HG03439 (cell line): ENCODE data around the gene APOL2.
A peak's percentile ranks its signal among the peaks of the same experiment; 100 is the strongest.
"Not testable (repeated sequence)": the region's sequence is repeated elsewhere in the genome, so short reads cannot be mapped to it uniquely, and the experiment has no call there.

Experiments
- ATAC-seq: cut with Tn5 transposase; IDR thresholded peaks from one replicate; pipeline ENCODE4 v1.9.1; 2021; ENCODE audit warnings: mild to moderate bottlenecking, moderate library complexity; ENCODE audit not compliant: unreplicated experiment

APOL2 gene

GRCh38 chr22:36239401-36240171 is at the start of gene APOL2:
APOL2 (minus strand) TSS chr22:36239527; CDS start chr22:36233162, 6,365 bp downstream.
- ATAC-seq, result peak; percentile 81

GRCh38 chr22:36288571-36289405 is 49.5 kb upstream of the APOL2 start:
- no peak for ATAC-seq

- ATAC-seq, result no peak
Measured at GRCh38 chr22:36287881-36288515, 48.7 kb upstream of the APOL2 start.

- no peak for ATAC-seq
Measured at GRCh38 chr22:36286096-36286957, 47.0 kb upstream of the APOL2 start.

- no peak for ATAC-seq
Measured at GRCh38 chr22:36285545-36285944, 46.2 kb upstream of the APOL2 start.

GRCh38 chr22:36285017-36285416 is 45.7 kb upstream of the APOL2 start:
- no peak for ATAC-seq

GRCh38 chr22:36284171-36284571 is 44.8 kb upstream of the APOL2 start:
- no peak for ATAC-seq

GRCh38 chr22:36282328-36282831 is 43.1 kb upstream of the APOL2 start:
- ATAC-seq, result no peak

GRCh38 chr22:36281781-36282327 is 42.5 kb upstream of the APOL2 start:
- no peak for ATAC-seq

- ATAC-seq, result no peak
Measured at GRCh38 chr22:36280379-36280778, 41.1 kb upstream of the APOL2 start.

- no peak for ATAC-seq
Measured at GRCh38 chr22:36279219-36279666, 39.9 kb upstream of the APOL2 start.

GRCh38 chr22:36277482-36278291 is 38.4 kb upstream of the APOL2 start:
- ATAC-seq, result no peak

GRCh38 chr22:36274531-36274930 is 35.2 kb upstream of the APOL2 start:
- ATAC-seq, result no peak

GRCh38 chr22:36271951-36272350 is 32.6 kb upstream of the APOL2 start:
- ATAC-seq, result not testable (repeated sequence)

GRCh38 chr22:36271231-36271630 is 31.9 kb upstream of the APOL2 start:
- not testable (repeated sequence) for ATAC-seq

- ATAC-seq, result no peak
Measured at GRCh38 chr22:36267896-36268485, 28.7 kb upstream of the APOL2 start.

- no peak for ATAC-seq
Measured at GRCh38 chr22:36267058-36267457, 27.7 kb upstream of the APOL2 start.

- not testable (repeated sequence) for ATAC-seq
Measured at GRCh38 chr22:36263886-36264664, 24.7 kb upstream of the APOL2 start.
